Activated naive CD8-positive, alpha-beta T cell treated with anti-CD3 and anti-CD28 coated beads, Interleukin-2, amount 50 U/mL, for 24 hours (primary cell): ENCODE data around the gene KMT2D.
"Not testable (repeated sequence)": the region's sequence is repeated elsewhere in the genome, so short reads cannot be mapped to it uniquely, and the experiment has no call there.

Experiments
- ATAC-seq: fragments of 150-1000 bp; cut with Tn5 transposase; one replicate; pipeline ENCODE4 v1.10.0; 2021
- DNase-seq: peaks from one replicate; pipeline ENCODE4 v3.0.0; 2021
- H3K27ac Mint-ChIP-seq: one replicate; pipeline ENCODE4 v1.8.0; 2021; ENCODE audit warnings: mild to moderate bottlenecking, mixed read lengths
- H3K27me3 Mint-ChIP-seq: one replicate; pipeline ENCODE4 v1.8.0; 2021; ENCODE audit warnings: mixed read lengths
- H3K36me3 Mint-ChIP-seq: one replicate; pipeline ENCODE4 v1.8.0; 2021; ENCODE audit warnings: low read depth, mixed read lengths
- H3K4me1 Mint-ChIP-seq: one replicate; pipeline ENCODE4 v1.8.0; 2021; ENCODE audit warnings: mixed read lengths
- H3K4me3 Mint-ChIP-seq: one replicate; pipeline ENCODE4 v1.8.0; 2021; ENCODE audit warnings: mild to moderate bottlenecking, moderate library complexity, mixed read lengths
- H3K9me3 Mint-ChIP-seq: one replicate; pipeline ENCODE4 v1.8.0; 2021; ENCODE audit warnings: mixed read lengths

KMT2D gene

GRCh38 chr12:49066120-49066519, 5.5 kb upstream of the KMT2D start:
- H3K9me3 Mint-ChIP-seq = no peaks in the 10 kb centered on the region
- no peaks in the 10 kb centered on the region for H3K27me3 Mint-ChIP-seq
- no peak overlapping the region for H3K4me3 Mint-ChIP-seq

DNA sequence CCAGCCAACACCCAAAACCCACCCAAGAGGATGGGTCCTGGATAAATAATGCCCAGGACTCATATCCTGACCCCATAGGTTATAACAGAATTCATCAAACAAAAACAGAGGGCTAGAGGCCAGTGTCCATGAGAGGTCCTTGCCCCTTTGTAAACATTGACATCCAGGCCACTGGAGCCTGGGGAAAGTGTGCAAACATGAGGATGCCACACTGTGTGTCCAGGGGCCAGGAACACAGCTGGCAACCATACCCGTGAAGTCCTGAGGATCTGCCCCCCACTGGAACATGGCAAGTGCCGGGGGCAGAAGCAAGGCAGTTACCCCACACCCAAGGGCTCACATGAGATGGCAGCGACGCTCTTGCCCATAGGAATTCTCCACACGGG, 4.2 kb upstream of the KMT2D start:
- Mint-ChIP-seq H3K36me3 (peaks cover 7% of the 10 kb centered on the region), H3K4me1 (peaks cover 22% of the 10 kb centered on the region), H3K27ac (no peak overlapping the region), H3K27me3 (no peaks in the 10 kb centered on the region), H3K9me3 (no peaks in the 10 kb centered on the region), H3K4me3 (no peak overlapping the region)
- no peak for ATAC-seq
- DNase-seq = no peak

More at GRCh38 chr12:49066120-49066519, 5.5 kb upstream of the KMT2D start:
- Mint-ChIP-seq H3K27ac (no peak overlapping the region), H3K36me3 (peaks cover 7% of the 10 kb centered on the region), H3K4me1 (peaks cover 28% of the 10 kb centered on the region)
- DNase-seq (no peak), ATAC-seq (no peak)

- not testable (repeated sequence) for H3K9me3 Mint-ChIP-seq, H3K36me3 Mint-ChIP-seq, ATAC-seq, H3K27me3 Mint-ChIP-seq, DNase-seq, H3K27ac Mint-ChIP-seq
- H3K4me1 Mint-ChIP-seq = peaks cover 29% of the 10 kb centered on the region
- H3K4me3 Mint-ChIP-seq = peak overlapping the region; percentile 95
These were observed 1.3 kb upstream of the KMT2D start for GRCh38 chr12:49061916-49062315.

GRCh38 chr12:49061157-49061650, 610 bp upstream of the KMT2D start:
- H3K9me3 Mint-ChIP-seq = no peaks in the 10 kb centered on the region
- peak overlapping the region; percentile 95 for H3K4me3 Mint-ChIP-seq
- H3K4me1 Mint-ChIP-seq = peaks cover 37% of the 10 kb centered on the region
- DNase-seq (no peak), ATAC-seq (no peak)
- H3K27ac Mint-ChIP-seq = peak overlapping the region; percentile 95
- H3K27me3 Mint-ChIP-seq = no peaks in the 10 kb centered on the region
- H3K36me3 Mint-ChIP-seq = peaks cover 7% of the 10 kb centered on the region

DNA sequence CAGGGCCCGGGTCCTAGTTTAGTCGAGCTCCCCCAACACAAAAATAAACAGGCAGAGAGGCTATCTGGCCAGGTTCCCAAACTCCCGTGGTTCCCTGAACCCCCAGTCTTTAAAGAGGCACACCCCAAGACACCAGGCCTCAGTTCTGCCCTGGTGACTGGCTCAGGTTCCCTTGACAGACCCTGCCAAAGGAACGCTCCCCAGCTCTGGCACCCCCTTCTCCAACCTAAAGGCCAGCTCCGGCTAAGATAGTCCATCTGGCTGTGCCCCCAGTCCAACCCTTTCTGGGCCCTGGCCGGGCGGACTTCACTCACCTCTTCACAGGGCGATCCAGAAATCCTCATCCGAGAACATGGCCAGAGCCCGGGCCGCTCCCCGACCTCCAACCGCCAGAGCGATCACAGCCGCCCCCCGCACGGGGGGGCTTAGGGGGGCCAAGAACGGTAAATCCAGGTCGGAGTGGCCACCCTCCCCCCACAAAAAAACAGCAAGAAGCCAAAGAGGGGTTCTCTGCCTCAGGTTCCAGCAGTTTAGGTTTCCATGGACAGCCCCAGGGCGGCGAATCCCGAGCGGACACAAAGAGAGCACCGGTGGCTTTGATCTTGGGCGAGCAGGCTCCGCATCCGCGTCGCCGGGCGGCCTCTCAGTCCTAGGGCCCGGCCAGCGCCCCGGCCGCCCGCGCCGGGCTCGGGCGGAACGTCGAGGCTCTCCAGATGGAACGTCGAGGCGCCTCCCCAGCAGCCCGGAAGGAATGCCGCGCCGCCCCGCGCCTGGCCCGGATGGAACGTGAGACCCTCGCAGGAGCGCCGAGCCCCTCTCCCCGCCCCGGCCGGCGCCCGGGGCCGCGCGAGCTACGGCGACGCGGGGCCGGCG, 1.1 kb downstream of the KMT2D start:
- H3K4me3 Mint-ChIP-seq = peak overlapping the region; percentile 97
- no peaks in the 10 kb centered on the region for H3K9me3 Mint-ChIP-seq
- ATAC-seq (peak; percentile 5), DNase-seq (peak; percentile 29)
- peak overlapping the region; percentile 90 for H3K27ac Mint-ChIP-seq
- no peaks in the 10 kb centered on the region for H3K27me3 Mint-ChIP-seq
- H3K36me3 Mint-ChIP-seq = peaks cover 16% of the 10 kb centered on the region
- peaks cover 53% of the 10 kb centered on the region for H3K4me1 Mint-ChIP-seq

GRCh38 chr12:49059045-49059298, 1.6 kb downstream of the KMT2D start:
- Mint-ChIP-seq H3K4me1 (peaks cover 53% of the 10 kb centered on the region), H3K4me3 (peak overlapping the region; percentile 97), H3K36me3 (peaks cover 19% of the 10 kb centered on the region), H3K9me3 (no peaks in the 10 kb centered on the region), H3K27ac (peak overlapping the region; percentile 90), H3K27me3 (no peaks in the 10 kb centered on the region)
- DNase-seq (peak; percentile 12), ATAC-seq (no peak)

DNA sequence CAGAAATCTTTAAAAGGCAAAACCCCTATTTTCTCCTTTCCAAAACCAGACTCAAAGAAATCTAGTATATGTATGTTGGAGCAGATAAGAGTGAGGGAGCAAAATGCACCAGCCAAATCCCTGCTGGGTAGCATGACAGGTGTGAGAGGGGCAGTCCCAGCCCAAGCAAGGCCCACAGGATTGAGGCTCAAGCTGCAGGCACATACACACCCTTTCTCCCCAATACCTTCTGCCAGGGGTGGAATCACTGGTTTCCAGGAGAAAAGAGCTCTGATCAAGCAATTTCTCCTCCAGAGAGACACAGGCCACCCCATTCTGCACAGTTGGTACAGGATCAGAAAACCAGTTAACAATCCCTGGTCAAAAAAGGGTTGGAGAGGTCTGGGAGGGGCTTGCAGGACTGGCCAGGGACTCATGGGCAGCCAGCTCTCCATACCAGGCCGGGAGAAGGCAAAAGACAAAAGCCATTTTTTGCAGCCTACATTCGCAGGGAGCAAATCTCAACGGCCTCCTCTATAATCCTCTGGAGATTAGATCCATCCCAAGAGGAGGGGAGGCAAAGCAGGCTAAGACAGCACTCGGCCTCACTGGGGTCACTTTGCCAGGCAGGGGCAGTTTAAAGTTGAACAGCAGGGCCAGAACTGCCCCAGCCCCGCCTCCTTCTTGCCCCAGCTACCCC, 2.1 kb downstream of the KMT2D start:
- DNase-seq = no peak

GRCh38 chr12:49057888-49058287, 2.7 kb downstream of the KMT2D start:
- DNase-seq (no peak), ATAC-seq (no peak)
- Mint-ChIP-seq H3K4me1 (peaks cover 51% of the 10 kb centered on the region), H3K27ac (peak overlapping the region; percentile 61), H3K4me3 (peak overlapping the region; percentile 97), H3K36me3 (peaks cover 27% of the 10 kb centered on the region), H3K27me3 (no peaks in the 10 kb centered on the region), H3K9me3 (no peaks in the 10 kb centered on the region)

More for the DNA sequence above, 2.1 kb downstream of the KMT2D start:
- no peaks in the 10 kb centered on the region for H3K27me3 Mint-ChIP-seq
- ATAC-seq = no peak
- H3K4me3 Mint-ChIP-seq = peak overlapping the region; percentile 97
- H3K36me3 Mint-ChIP-seq = peaks cover 23% of the 10 kb centered on the region
- H3K27ac Mint-ChIP-seq = peak overlapping the region; percentile 90
- peaks cover 51% of the 10 kb centered on the region for H3K4me1 Mint-ChIP-seq
- no peaks in the 10 kb centered on the region for H3K9me3 Mint-ChIP-seq

DNA sequence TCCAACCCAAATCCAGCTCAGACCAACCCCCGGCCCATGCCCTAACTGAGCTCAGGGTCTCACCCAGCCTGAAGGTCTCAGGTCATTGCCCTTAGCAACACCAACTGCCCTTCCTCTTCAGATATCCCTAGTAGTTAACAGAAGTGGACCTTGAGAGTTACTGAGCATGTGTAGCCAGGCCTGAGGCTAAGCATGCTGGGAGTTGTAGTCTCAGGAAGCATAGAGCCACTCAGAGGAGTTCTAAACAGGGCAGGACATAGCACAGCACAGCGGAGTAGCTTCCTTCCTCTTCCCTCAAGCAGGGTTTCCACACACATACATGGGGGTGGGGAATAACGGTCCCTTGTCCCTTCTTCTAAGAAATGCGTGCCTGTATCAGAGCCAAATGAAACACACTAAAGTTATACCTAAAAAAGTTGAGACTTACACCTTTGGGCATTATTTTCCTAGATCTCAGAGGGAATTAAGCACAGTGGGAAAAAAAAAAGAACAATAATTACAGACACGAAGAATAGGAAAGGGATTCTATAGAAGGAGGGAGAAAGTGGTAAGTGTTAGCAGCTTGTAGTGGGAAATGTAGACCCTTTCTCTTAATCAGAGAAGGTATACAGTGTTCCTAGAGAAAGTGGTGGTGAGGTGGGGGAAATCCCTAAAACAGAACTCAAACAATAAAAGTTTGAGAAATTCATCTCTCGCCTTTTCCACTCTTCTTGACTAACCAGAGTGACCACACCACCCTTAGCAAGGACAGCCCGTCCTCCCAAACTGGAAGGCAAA, 4.4 kb downstream of the KMT2D start:
- peak; percentile 38 for DNase-seq
- Mint-ChIP-seq H3K4me3 (peak overlapping the region; percentile 97), H3K27me3 (no peaks in the 10 kb centered on the region), H3K9me3 (no peaks in the 10 kb centered on the region), H3K27ac (peak overlapping the region; percentile 73), H3K4me1 (peaks cover 43% of the 10 kb centered on the region), H3K36me3 (peaks cover 41% of the 10 kb centered on the region)
- peak; percentile 83 for ATAC-seq

DNA sequence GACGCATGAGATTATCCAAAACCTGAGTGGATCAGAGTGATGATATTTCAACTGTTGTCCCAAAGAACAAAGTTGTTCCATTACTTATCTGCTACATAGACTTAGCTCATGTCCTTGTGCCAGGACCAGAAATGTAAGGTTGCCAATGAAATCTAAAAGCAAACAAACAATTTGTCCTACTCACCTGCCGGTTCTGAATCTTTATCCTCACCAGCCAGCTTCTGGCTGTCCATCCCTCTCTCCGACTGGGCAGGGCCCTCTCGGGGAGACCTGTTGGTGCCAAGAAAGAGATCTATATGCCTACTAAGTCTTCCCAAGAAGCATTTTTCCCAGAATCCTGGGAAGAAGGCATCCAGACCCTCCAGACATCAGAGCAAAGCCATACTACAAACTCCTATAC, 5.5 kb downstream of the KMT2D start:
- Mint-ChIP-seq H3K9me3 (no peaks in the 10 kb centered on the region), H3K27me3 (no peaks in the 10 kb centered on the region), H3K27ac (no peak overlapping the region), H3K4me1 (peaks cover 41% of the 10 kb centered on the region), H3K4me3 (no peak overlapping the region), H3K36me3 (peaks cover 49% of the 10 kb centered on the region)
- DNase-seq (no peak), ATAC-seq (no peak)

- H3K27ac Mint-ChIP-seq = peak overlapping the region; percentile 28
These were observed 6.1 kb downstream of the KMT2D start for GRCh38 chr12:49054524-49054923.

GRCh38 chr12:49054096-49054495, 6.5 kb downstream of the KMT2D start:
- Mint-ChIP-seq H3K27ac (no peak overlapping the region), H3K9me3 (no peaks in the 10 kb centered on the region), H3K4me1 (peaks cover 41% of the 10 kb centered on the region), H3K36me3 (peaks cover 50% of the 10 kb centered on the region), H3K27me3 (no peaks in the 10 kb centered on the region), H3K4me3 (no peak overlapping the region)
- DNase-seq = no peak
- no peak for ATAC-seq

More at GRCh38 chr12:49054524-49054923, 6.1 kb downstream of the KMT2D start:
- no peak for DNase-seq
- H3K27me3 Mint-ChIP-seq = no peaks in the 10 kb centered on the region
- no peaks in the 10 kb centered on the region for H3K9me3 Mint-ChIP-seq
- H3K4me3 Mint-ChIP-seq = no peak overlapping the region
- H3K36me3 Mint-ChIP-seq = peaks cover 49% of the 10 kb centered on the region
- peaks cover 41% of the 10 kb centered on the region for H3K4me1 Mint-ChIP-seq
- no peak for ATAC-seq

GRCh38 chr12:49052451-49053208, 8.0 kb downstream of the KMT2D start:
- Mint-ChIP-seq H3K9me3 (no peaks in the 10 kb centered on the region), H3K36me3 (peaks cover 63% of the 10 kb centered on the region), H3K27ac (no peak overlapping the region), H3K4me3 (no peak overlapping the region), H3K4me1 (peaks cover 31% of the 10 kb centered on the region), H3K27me3 (no peaks in the 10 kb centered on the region)
- ATAC-seq (no peak), DNase-seq (no peak)
